Mammary epithelial cell (primary cell): Measurements from ENCODE around the gene NPHP4.

ENCODE experiments used
- CTCF ChIP-seq, 2 donors: IDR thresholded peaks in 1 of 2; conservative IDR thresholded peaks in 1 of 2; 2 replicates each; pipeline ENCODE4 v1.5.1; 2011 to 2012; ENCODE audit warnings: inconsistent platforms in 2 of 2, low read length in 2 of 2, mild to moderate bottlenecking in 2 of 2, control low read depth in 1 of 2, low read depth in 1 of 2; ENCODE audit not compliant: insufficient read depth in 1 of 2; ENCODE audit errors: extremely low read depth in 1 of 2
- EZH2 ChIP-seq: IDR thresholded peaks from 2 replicates; pipeline ENCODE4 v1.6.1; 2012; ENCODE audit warnings: low read length, inconsistent platforms, borderline replicate concordance

- TF ChIP-seq CTCF (conservative IDR thresholded peaks at IDR 0.05 in 1 of 2, IDR thresholded peaks at IDR 0.05 in 1 of 2; ENCODE audit: extremely low read depth in 1 of 2, insufficient read depth in 1 of 2, low read depth in 1 of 2, low read length in 2 of 2): no peak
- TF ChIP-seq EZH2: no peak
Measured at GRCh38 chr1:5978452-5978851, 13.8 kb downstream of the NPHP4 start.
